Tibial nerve (tissue), 4 donors: ENCODE results near the gene LAMP1. TPM values are rescaled to one million over a fixed set of nuclear protein-coding genes. Genes with fewer than 3 reads are reported as not detected.

Source experiments
- DNase-seq, 2 donors: peaks; one replicate each; pipeline ENCODE4 v3.0.0-alpha.2; 2019; ENCODE audit warnings: low spot score in 2 of 2
- H3K27ac ChIP-seq, 4 donors: fragments of 200-600 bp; sonication (generic) in 3 of 4; one replicate each; pipeline ENCODE4 v1.5.1; 2017 to 2019; ENCODE audit warnings: mild to moderate bottlenecking in 1 of 4
- H3K27me3 ChIP-seq, 2 donors: fragments of 200-600 bp; sonication (generic) in 1 of 2; one replicate each; pipeline versions ENCODE4 v1.5.1 to v1.6.0; 2017 to 2019
- H3K36me3 ChIP-seq, 3 donors: fragments of 200-600 bp; sonication (generic); one replicate each; pipeline ENCODE4 v1.5.1; 2018 to 2019
- H3K4me1 ChIP-seq, 4 donors: fragments of 200-600 bp; sonication (generic) in 3 of 4; one replicate each; pipeline ENCODE4 v1.5.1; 2017 to 2019
- H3K4me3 ChIP-seq, 4 donors: fragments of 200-600 bp; sonication (generic) in 3 of 4; one replicate each; pipeline ENCODE4 v1.5.1; 2017 to 2019; ENCODE audit warnings: mild to moderate bottlenecking in 1 of 4, moderate library complexity in 1 of 4
- H3K9me3 ChIP-seq, 4 donors: fragments of 200-600 bp; sonication (generic) in 3 of 4; one replicate each; pipeline ENCODE4 v1.5.1; 2017 to 2019
- EP300 ChIP-seq, 2 donors: sonication (generic); formaldehyde crosslinking; IDR thresholded peaks; one replicate each; pipeline ENCODE4 v1.6.1; 2017; ENCODE audit warnings: antibody characterized with exemption in 2 of 2, mild to moderate bottlenecking in 1 of 2
- POLR2A ChIP-seq, 2 donors: fragments of 450-650 bp; IDR thresholded peaks; one replicate each; pipeline ENCODE4 v1.6.1; 2017; ENCODE audit warnings: antibody characterized with exemption in 2 of 2, mild to moderate bottlenecking in 2 of 2, moderate library complexity in 2 of 2
- WGBS, 2 donors: methylation state at CpG; one replicate each; pipeline ENCODE4 v1.1.5; 2018; 5-methylcytosine and 5-hydroxymethylcytosine counted together
- total RNA-seq, 4 donors: library from RNA; depleted of rRNA; stranded (reverse); fragments of >200 nt; gene quantifications; one replicate each; pipeline ENCODE4 v1.1.0, GENCODE V29; 2016
- TF ChIP-seq, protein P1 (sequence below), 5 experiments: fragments of 200-600 bp in 3 of 5; fragments of 450-650 bp in 2 of 5; sonication (generic) in 3 of 5; IDR thresholded peaks; one replicate each; pipeline ENCODE4 v1.5.1; 2016 to 2019; ENCODE audit warnings: antibody characterized with exemption in 5 of 5, mild to moderate bottlenecking in 3 of 5, moderate library complexity in 2 of 5

Gene LAMP1
- total RNA-seq, 4 donors from 2014 or later = 114 to 166 (median 130) TPM

DNA sequence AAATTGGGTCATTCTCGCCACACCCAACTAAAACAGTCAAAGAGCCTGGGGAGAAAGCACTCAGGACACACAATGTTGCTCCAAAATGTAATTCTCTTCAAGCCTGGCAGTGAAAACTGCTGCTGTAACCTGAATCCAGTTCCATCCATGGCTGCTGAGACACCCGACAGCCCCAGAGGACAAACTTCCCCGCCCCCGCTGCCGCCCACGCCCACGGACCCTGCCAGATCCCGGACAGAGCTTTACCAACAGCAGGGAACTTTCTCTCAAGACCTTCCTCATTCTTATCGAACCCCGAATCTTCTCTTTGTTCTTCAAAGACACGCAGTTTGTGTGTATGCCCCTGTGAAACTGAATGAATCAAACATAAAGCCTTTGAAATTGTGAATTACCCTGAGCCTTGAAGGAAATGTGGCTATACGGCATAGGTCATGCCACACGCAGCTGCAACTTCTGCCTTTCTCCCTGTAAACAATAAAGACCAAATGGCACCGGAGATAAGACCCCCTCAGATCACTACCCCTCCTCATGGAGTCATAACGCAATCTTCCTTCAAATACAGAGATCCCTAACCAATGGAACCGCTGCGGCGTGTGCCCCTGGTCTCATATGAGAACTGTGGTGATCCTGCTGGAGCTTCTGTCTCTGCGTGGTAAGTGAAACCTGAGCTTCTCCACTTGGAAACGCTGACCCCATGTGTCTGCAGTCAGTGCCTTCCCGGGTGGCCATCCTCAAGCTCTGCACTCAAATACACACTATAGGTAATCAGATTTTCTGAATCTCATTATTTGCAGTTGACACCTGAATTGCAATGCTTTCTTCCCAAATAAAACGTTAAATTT, 4.8 kb upstream of the LAMP1 start:
- no peak for DNase-seq
- Histone ChIP-seq H3K27me3 (peaks cover 0 to 5% of the 10 kb centered on the region in 2 donors), H3K36me3 (no peaks in the 10 kb centered on the region), H3K27ac (peak overlapping the region in 1 of 4 donors; percentile 47), H3K4me1 (peaks cover 0 to 22% (median 7%) of the 10 kb centered on the region in 4 donors), H3K9me3 (no peaks in the 10 kb centered on the region), H3K4me3 (peak overlapping the region in 3 of 4 donors; percentile 7 to 39 (median 23))
- 12 to 18% methylated on average over 22 of the region's 22 CpGs for WGBS, 2 donors
- no peak for TF ChIP-seq EP300 (IDR thresholded peaks at IDR 0.05)
- TF ChIP-seq, protein P1, sequence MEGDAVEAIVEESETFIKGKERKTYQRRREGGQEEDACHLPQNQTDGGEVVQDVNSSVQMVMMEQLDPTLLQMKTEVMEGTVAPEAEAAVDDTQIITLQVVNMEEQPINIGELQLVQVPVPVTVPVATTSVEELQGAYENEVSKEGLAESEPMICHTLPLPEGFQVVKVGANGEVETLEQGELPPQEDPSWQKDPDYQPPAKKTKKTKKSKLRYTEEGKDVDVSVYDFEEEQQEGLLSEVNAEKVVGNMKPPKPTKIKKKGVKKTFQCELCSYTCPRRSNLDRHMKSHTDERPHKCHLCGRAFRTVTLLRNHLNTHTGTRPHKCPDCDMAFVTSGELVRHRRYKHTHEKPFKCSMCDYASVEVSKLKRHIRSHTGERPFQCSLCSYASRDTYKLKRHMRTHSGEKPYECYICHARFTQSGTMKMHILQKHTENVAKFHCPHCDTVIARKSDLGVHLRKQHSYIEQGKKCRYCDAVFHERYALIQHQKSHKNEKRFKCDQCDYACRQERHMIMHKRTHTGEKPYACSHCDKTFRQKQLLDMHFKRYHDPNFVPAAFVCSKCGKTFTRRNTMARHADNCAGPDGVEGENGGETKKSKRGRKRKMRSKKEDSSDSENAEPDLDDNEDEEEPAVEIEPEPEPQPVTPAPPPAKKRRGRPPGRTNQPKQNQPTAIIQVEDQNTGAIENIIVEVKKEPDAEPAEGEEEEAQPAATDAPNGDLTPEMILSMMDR (IDR thresholded peaks at IDR 0.05) = no peak
- no peak for TF ChIP-seq POLR2A (IDR thresholded peaks at IDR 0.05)

DNA sequence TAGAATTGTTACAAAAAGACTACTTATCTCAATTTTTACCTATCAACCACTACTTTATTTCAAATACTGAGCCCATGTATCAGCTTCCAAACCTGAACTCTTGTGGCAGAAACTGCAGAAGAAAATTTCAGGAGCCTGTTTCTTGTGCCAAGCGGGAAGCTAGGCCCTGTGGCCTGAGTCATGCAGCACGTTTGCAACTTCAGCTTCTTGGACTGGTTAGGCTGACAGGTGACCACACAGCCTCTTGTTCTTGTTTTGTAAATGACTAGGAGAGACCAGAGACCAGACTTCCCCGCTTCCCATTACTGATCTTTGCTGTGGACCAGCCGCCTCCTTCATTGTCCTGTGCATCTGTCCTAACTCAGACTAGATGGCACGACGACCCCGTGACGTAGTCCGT, 3.4 kb upstream of the LAMP1 start:
- no peaks in the 10 kb centered on the region for H3K36me3 ChIP-seq
- WGBS, 2 donors = 82 to 84% methylated on average over 9 of the region's 9 CpGs

DNA sequence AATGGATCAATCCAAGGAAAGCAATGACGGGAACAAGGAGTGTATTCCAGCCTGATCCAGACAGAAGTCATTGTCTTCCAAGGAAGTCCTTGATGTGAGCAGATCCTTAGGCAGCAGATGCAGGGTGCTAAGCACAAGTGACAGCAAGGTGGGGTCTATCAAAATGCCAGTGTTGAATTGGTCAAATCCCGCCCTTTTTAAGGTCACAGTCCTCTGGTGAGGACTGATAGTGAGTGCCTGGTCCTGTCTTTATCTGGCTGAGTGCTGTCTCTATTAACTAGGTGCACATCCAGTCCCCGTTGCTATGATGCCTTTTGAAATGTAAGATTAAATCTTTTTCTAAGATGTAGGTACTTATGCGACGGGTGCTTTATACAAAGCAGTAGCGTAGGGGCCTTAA, 1.3 kb upstream of the LAMP1 start:
- DNase-seq = no peak
- Histone ChIP-seq H3K36me3 (no peaks in the 10 kb centered on the region), H3K4me3 (peak overlapping the region in 1 of 4 donors; percentile 97), H3K9me3 (no peaks in the 10 kb centered on the region), H3K27ac (no peak overlapping the region), H3K4me1 (peaks cover 0 to 52% (median 7%) of the 10 kb centered on the region in 4 donors), H3K27me3 (no peaks in the 10 kb centered on the region)
- 84 to 92% methylated on average over 6 of the region's 6 CpGs for WGBS, 2 donors
- TF ChIP-seq EP300 (IDR thresholded peaks at IDR 0.05) (no peak), POLR2A (IDR thresholded peaks at IDR 0.05) (no peak)
- TF ChIP-seq, protein P1 (IDR thresholded peaks at IDR 0.05) = no peak

More for the DNA sequence above, 3.4 kb upstream of the LAMP1 start:
- Histone ChIP-seq H3K4me1 (peaks cover 0 to 32% (median 7%) of the 10 kb centered on the region in 4 donors), H3K4me3 (no peak overlapping the region), H3K27me3 (peaks cover 0 to 5% of the 10 kb centered on the region in 2 donors), H3K9me3 (no peaks in the 10 kb centered on the region), H3K27ac (no peak overlapping the region)
- TF ChIP-seq POLR2A (IDR thresholded peaks at IDR 0.05) (no peak), EP300 (IDR thresholded peaks at IDR 0.05) (no peak)
- TF ChIP-seq, protein P1 (IDR thresholded peaks at IDR 0.05) = no peak
- no peak for DNase-seq

DNA sequence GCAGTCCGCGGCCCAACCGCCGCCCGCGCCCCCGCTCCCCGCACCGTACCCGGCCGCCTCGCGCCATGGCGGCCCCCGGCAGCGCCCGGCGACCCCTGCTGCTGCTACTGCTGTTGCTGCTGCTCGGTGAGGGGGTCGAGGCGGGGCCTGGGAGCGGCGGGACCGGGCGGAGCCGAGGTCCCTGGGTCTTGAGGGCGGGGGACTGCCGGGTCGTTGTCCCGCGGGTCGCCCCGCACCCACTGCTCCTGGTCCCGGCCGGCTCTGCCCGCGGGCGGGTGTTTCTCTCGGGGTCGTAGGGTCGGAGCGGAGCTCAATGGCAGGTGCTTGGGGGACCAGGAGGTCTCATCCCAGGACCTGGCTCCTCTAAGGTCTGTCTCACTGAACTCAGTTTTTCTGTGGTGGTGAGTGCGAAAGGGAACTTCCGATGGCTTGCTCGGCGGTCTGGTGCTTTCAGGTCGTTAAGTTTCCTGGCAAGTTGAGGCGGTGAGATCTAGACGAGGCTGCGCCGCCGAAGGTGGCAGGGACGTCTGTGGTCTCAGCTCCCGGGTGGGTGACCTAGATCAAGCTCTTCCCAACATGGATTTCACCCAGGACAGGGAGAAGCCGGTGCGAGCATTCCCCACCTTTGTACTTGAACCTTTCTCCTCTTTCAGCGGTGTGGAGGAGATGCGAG, 467 bp downstream of the LAMP1 start:
- no peak for TF ChIP-seq EP300 (IDR thresholded peaks at IDR 0.05)
- H3K36me3 ChIP-seq = no peaks in the 10 kb centered on the region
- WGBS, 2 donors = 1 to 2% methylated on average over 16 to 31 of the region's 58 CpGs
- peak overlapping the region; percentile 67 to 98 (median 92) for H3K4me3 ChIP-seq
- H3K27me3 ChIP-seq = no peaks in the 10 kb centered on the region
- peaks cover 0 to 43% (median 7%) of the 10 kb centered on the region in 4 donors for H3K4me1 ChIP-seq
- H3K27ac ChIP-seq = peak overlapping the region; percentile 59 to 90 (median 86)
- no peaks in the 10 kb centered on the region for H3K9me3 ChIP-seq
- no peak for DNase-seq

DNA sequence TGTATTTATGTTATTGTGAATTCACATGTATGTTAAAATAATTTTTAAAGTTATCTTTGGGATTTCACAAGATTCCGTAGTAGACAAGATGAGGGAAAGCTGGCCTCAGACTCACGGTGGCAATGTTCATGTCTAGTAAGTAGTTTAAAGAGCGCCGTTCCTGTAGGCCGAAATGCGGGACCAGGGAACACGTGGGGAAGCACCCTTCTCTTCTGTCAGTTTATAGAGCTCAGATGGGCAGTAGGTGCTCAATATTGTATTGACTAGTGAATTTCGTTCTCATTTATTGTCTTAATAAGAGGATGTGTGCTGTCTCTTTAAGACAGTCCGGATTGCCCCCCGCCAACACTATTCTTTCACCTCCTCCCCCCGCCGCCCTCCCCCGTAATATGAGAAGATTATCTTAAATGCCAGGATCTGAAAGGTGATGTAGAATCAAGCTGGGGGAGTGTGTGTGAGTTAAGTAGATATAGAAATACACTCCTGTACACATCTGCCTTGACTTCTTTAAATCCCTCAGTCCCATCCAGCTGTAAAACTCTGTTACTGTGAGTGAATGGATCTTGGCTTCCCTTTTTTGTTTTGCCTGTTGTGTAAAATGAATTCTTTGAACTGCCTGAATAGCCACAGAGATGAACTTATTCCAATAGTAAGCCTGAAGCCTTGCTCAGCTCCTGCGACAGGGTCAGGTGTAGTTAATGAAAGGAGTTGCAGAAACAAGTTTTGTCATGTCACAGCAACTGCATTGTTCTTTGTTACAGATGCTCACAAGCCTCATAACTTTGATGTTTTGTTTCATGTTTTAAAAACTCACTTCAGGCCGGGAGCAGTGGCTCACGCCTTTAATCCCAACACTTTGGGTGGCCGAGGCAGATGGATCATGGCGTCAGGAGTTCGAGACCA, 1.3 kb downstream of the LAMP1 start:
- WGBS, 2 donors = 34 to 35% methylated on average over 19 of the region's 19 CpGs
- Histone ChIP-seq H3K4me1 (peaks cover 0 to 42% (median 7%) of the 10 kb centered on the region in 4 donors), H3K36me3 (no peaks in the 10 kb centered on the region), H3K27ac (peak overlapping the region in 3 of 4 donors; percentile 83 to 90 (median 89)), H3K27me3 (no peaks in the 10 kb centered on the region), H3K9me3 (no peaks in the 10 kb centered on the region), H3K4me3 (peak overlapping the region; percentile 67 to 98 (median 92))
- no peak for DNase-seq
- no peak for TF ChIP-seq EP300 (IDR thresholded peaks at IDR 0.05)
- TF ChIP-seq, protein P1 (IDR thresholded peaks at IDR 0.05) = no peak
- no peak for TF ChIP-seq POLR2A (IDR thresholded peaks at IDR 0.05)
